ENCODE measurements around the gene SPAG4. TPM values are rescaled to one million over a fixed set of nuclear protein-coding genes. Genes with fewer than 3 reads are reported as not detected.
A peak's percentile ranks its signal among the peaks of the same experiment; 100 is the strongest.

Gene SPAG4
- total RNA-seq, 2 donors from 2014 or later: 17.9 to 22.1 TPM

- no peak for ATAC-seq
- Histone ChIP-seq H3K27ac (no peak overlapping the region), H3K4me1 (no peaks in the 10 kb centered on the region), H3K4me3 (no peak overlapping the region), H3K36me3 (replicated peaks in 1 of 2; ENCODE audit: insufficient read depth in 1 of 2, low read depth in 2 of 2) (peaks cover 0 to 33% of the 10 kb centered on the region in 2 donors), H3K9me3 (no peaks in the 10 kb centered on the region), H3K27me3 (no peaks in the 10 kb centered on the region)
- peak in 1 of 4 donors; percentile 4 for DNase-seq
- intact Hi-C loops (cut with DNase I): no loop called here
- TF ChIP-seq POLR2A (IDR thresholded peaks at IDR 0.05) (no peak), CTCF (IDR thresholded peaks at IDR 0.05) (no peak)
- WGBS, 2 donors: 88 to 94% methylated on average over 6 of the region's 6 CpGs
Observed at GRCh38 chr20:35625584-35626385, 10.2 kb downstream of the SPAG4 start.

GRCh38 chr20:35626386-35627001 is 10.9 kb downstream of the SPAG4 start:
- no peaks in the 10 kb centered on the region for H3K4me1 ChIP-seq
- intact Hi-C loops (cut with DNase I): no loop called here
- no peaks in the 10 kb centered on the region for H3K27me3 ChIP-seq
- no peaks in the 10 kb centered on the region for H3K9me3 ChIP-seq
- H3K4me3 ChIP-seq: no peak overlapping the region
- peaks cover 0 to 40% of the 10 kb centered on the region in 2 donors for H3K36me3 ChIP-seq (replicated peaks in 1 of 2; ENCODE audit: insufficient read depth in 1 of 2, low read depth in 2 of 2)
- 94% methylated on average over 8 to 13 of the region's 13 CpGs for WGBS, 2 donors
- ATAC-seq (no peak), DNase-seq (peak in 1 of 4 donors; percentile 6)
- H3K27ac ChIP-seq: no peak overlapping the region
- TF ChIP-seq POLR2A (IDR thresholded peaks at IDR 0.05): no peak
- TF ChIP-seq CTCF (IDR thresholded peaks at IDR 0.05): no peak

- intact Hi-C loops (cut with DNase I): no loop called here
- Histone ChIP-seq H3K9me3 (no peaks in the 10 kb centered on the region), H3K27me3 (no peaks in the 10 kb centered on the region), H3K27ac (no peak overlapping the region), H3K36me3 (replicated peaks in 1 of 2; ENCODE audit: insufficient read depth in 1 of 2, low read depth in 2 of 2) (peaks cover 0 to 40% of the 10 kb centered on the region in 2 donors), H3K4me3 (no peak overlapping the region), H3K4me1 (no peaks in the 10 kb centered on the region)
- 89 to 95% methylated on average over 8 of the region's 8 CpGs for WGBS, 2 donors
- TF ChIP-seq CTCF (IDR thresholded peaks at IDR 0.05): no peak
- DNase-seq (no peak), ATAC-seq (no peak)
Observed at GRCh38 chr20:35627121-35627520, 11.5 kb downstream of the SPAG4 start.

- no peak for DNase-seq
- H3K9me3 ChIP-seq: no peaks in the 10 kb centered on the region
- peaks cover 0 to 40% of the 10 kb centered on the region in 2 donors for H3K36me3 ChIP-seq (replicated peaks in 1 of 2; ENCODE audit: insufficient read depth in 1 of 2, low read depth in 2 of 2)
- intact Hi-C loops (cut with DNase I): no loop called here
- no peak overlapping the region for H3K4me3 ChIP-seq
- no peak overlapping the region for H3K27ac ChIP-seq
- no peaks in the 10 kb centered on the region for H3K4me1 ChIP-seq
- ATAC-seq: no peak
- no peak for TF ChIP-seq POLR2A (IDR thresholded peaks at IDR 0.05)
- TF ChIP-seq CTCF (IDR thresholded peaks at IDR 0.05): no peak
- WGBS, 2 donors: 89 to 92% methylated on average over 12 of the region's 12 CpGs
- H3K27me3 ChIP-seq: no peaks in the 10 kb centered on the region
Observed at GRCh38 chr20:35629427-35630145, 14.0 kb downstream of the SPAG4 start.
